Naive thymus-derived CD4-positive, alpha-beta T cell (primary cell): ENCODE results near the gene POMGNT1. TPM values are rescaled to one million over a fixed set of nuclear protein-coding genes. Genes with fewer than 3 reads are reported as not detected.
"Not testable (repeated sequence)": the region's sequence is repeated elsewhere in the genome, so short reads cannot be mapped to it uniquely, and the experiment has no call there.

Experiments used
- ATAC-seq: fragments of 150-1000 bp; cut with Tn5 transposase; 2 replicates; pipeline ENCODE4 v1.10.0; 2021; ENCODE audit warnings: mild to moderate bottlenecking, moderate library complexity
- CTCF ChIA-PET: fragments of 350-600 bp; sonication (Branson Sonifier 250); formaldehyde crosslinking; loops from one replicate; lab custom pipeline; 2021; ENCODE audit warnings: antibody characterized with exemption; lab: Charles Lee
- POLR2A ChIA-PET: fragments of 350-600 bp; sonication (Branson Sonifier 250); formaldehyde crosslinking; loops from one replicate; lab custom pipeline; 2021; ENCODE audit warnings: antibody characterized with exemption, inconsistent platforms; lab: Charles Lee
- DNase-seq, 9 donors: peaks; one replicate each; pipeline versions ENCODE4 v3.0.0 to v3.0.0-alpha.2; 2020 to 2022; ENCODE audit warnings: mixed read lengths in 1 of 9
- H3K27ac ChIP-seq: one replicate; pipeline ENCODE4 v1.7.0; 2013; ENCODE audit warnings: mild to moderate bottlenecking, low read depth, low read length, moderate library complexity
- H3K27me3 ChIP-seq, 2 donors: one replicate each; pipeline ENCODE4 v1.7.0; 2013; ENCODE audit warnings: low read length in 2 of 2, mild to moderate bottlenecking in 2 of 2, moderate library complexity in 2 of 2; ENCODE audit not compliant: control insufficient read depth in 2 of 2, insufficient read depth in 2 of 2
- H3K36me3 ChIP-seq, 3 experiments: 1 replicate in 2 of 3; 2 replicates in 1 of 3; pipeline ENCODE4 v1.7.0; 2013; ENCODE audit warnings: low read length in 3 of 3, mild to moderate bottlenecking in 3 of 3, moderate library complexity in 1 of 3; ENCODE audit not compliant: insufficient read depth in 3 of 3, control insufficient read depth in 2 of 3
- H3K4me1 ChIP-seq, 2 donors: one replicate each; pipeline ENCODE4 v1.7.0; 2013; ENCODE audit warnings: low read length in 2 of 2, mild to moderate bottlenecking in 2 of 2, moderate library complexity in 1 of 2; ENCODE audit not compliant: control insufficient read depth in 2 of 2, insufficient read depth in 2 of 2
- H3K4me3 ChIP-seq: 2 replicates; pipeline ENCODE4 v1.7.0; 2013; ENCODE audit warnings: mild to moderate bottlenecking, low read length
- H3K9me3 ChIP-seq, 3 experiments: 1 replicate in 2 of 3; 2 replicates in 1 of 3; pipeline ENCODE4 v1.7.0; 2013; ENCODE audit warnings: low read length in 3 of 3; ENCODE audit not compliant: control insufficient read depth in 2 of 3
- H3K27ac Mint-ChIP-seq, 9 donors: one replicate each; pipeline ENCODE4 v1.8.0; 2020 to 2022; ENCODE audit warnings: mixed read lengths in 9 of 9, mild to moderate bottlenecking in 8 of 9, moderate library complexity in 5 of 9, inconsistent platforms in 2 of 9
- H3K27me3 Mint-ChIP-seq, 5 donors: one replicate each; pipeline ENCODE4 v1.8.0; 2021 to 2022; ENCODE audit warnings: mixed read lengths in 5 of 5, mild to moderate bottlenecking in 1 of 5
- H3K36me3 Mint-ChIP-seq, 5 donors: one replicate each; pipeline ENCODE4 v1.8.0; 2020 to 2022; ENCODE audit warnings: mixed read lengths in 5 of 5, mild to moderate bottlenecking in 3 of 5, inconsistent platforms in 1 of 5
- H3K4me1 Mint-ChIP-seq, 7 donors: one replicate each; pipeline ENCODE4 v1.8.0; 2020 to 2022; ENCODE audit warnings: mixed read lengths in 7 of 7, mild to moderate bottlenecking in 3 of 7, inconsistent platforms in 1 of 7
- H3K4me3 Mint-ChIP-seq, 10 donors: one replicate each; pipeline ENCODE4 v1.8.0; 2020 to 2022; ENCODE audit warnings: mild to moderate bottlenecking in 10 of 10, mixed read lengths in 10 of 10, moderate library complexity in 6 of 10, inconsistent platforms in 2 of 10
- H3K9me3 Mint-ChIP-seq, 11 donors: one replicate each; pipeline ENCODE4 v1.8.0; 2020 to 2022; ENCODE audit warnings: mixed read lengths in 11 of 11, mild to moderate bottlenecking in 4 of 11, inconsistent platforms in 1 of 11, moderate library complexity in 1 of 11
- intact Hi-C, 2 donors: fragments of 100-400 bp; cut with micrococcal nuclease; formaldehyde crosslinking; loops; one replicate each; pipeline ENCODE4 v1.15.1; 2023
- polyA plus RNA-seq, 2 donors: library from polyadenylated mRNA; unstranded; fragments of 300-500 nt; fragmentation: Illumina TruSeq; gene quantifications; one replicate each; pipeline ENCODE4 v1.2.3, GENCODE V29; 2021
- total RNA-seq, 6 experiments: library from RNA in 5 of 6; stranded (reverse) in 5 of 6; gene quantifications; 1 replicate in 5 of 6; 2 replicates in 1 of 6; pipeline ENCODE4 v1.2.3 and lab custom pipeline; 2021 to 2026

POMGNT1 gene
- total and polyA plus RNA-seq, 7 experiments from 2014 or later: 34.6 to 58.6 (median 36.3) TPM

- H3K4me3 ChIP-seq: no peak overlapping the region
- H3K9me3 Mint-ChIP-seq: no peaks in the 10 kb centered on the region
- no peaks in the 10 kb centered on the region for H3K36me3 ChIP-seq
- H3K27me3 Mint-ChIP-seq: no peaks in the 10 kb centered on the region
- no peak overlapping the region for H3K27ac Mint-ChIP-seq
- DNase-seq (peak in 5 of 9 donors; percentile 22 to 52 (median 27)), ATAC-seq (no peak)
- no peak overlapping the region for H3K27ac ChIP-seq
- peaks cover 4 to 8% of the 10 kb centered on the region in 2 donors for H3K4me1 ChIP-seq
- no peak overlapping the region for H3K4me3 Mint-ChIP-seq
- intact Hi-C loops: loop anchor here (2.0 to 5.0 kb wide), 3 partner anchors 104 to 943 kb away; partner anchors contain the start of gene MKNK1 (in 1 of the 2)
- H3K36me3 Mint-ChIP-seq: peaks cover 0 to 3% (median 0%) of the 10 kb centered on the region in 5 donors
- CTCF ChIA-PET: interaction anchor here (0.6 to 1.3 kb wide), 8 partner anchors 26 to 213 kb away, joined by 3 to 10 read pairs (median 4); partner anchors contain the start of gene LRRC41
- H3K9me3 ChIP-seq: no peaks in the 10 kb centered on the region
- peaks cover 0 to 33% (median 17%) of the 10 kb centered on the region in 7 donors for H3K4me1 Mint-ChIP-seq
- POLR2A ChIA-PET: interaction anchor here (0.7 to 1.2 kb wide), 3 partner anchors 46 to 1572 kb away, joined by 5 to 7 read pairs (median 5); partner anchors contain the start of genes LRRC41, POMGNT1 and UQCRH
- H3K27me3 ChIP-seq: no peaks in the 10 kb centered on the region
Measured at GRCh38 chr1:46244656-46245371, 46.6 kb upstream of the POMGNT1 start.

DNA sequence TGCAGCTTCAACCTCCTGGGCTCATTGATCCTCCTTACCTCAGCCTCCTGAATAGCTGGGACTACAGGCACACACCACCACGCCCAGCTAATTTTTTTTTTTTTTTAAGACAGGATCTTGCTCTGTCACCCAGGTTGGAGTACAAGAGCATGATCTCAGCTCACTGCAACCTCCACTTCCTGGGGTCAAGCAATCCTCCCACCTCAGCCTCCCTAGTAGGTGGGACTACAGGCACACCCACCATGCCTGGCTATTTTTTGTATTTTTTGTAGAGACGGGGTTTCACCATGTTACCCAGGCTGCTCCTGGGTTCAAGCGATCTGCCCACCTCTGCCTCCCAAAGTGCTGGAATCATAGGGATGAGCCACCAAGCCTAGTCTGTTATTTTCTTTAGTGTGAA, 45.6 kb upstream of the POMGNT1 start:
- H3K27ac Mint-ChIP-seq, DNase-seq, H3K27me3 ChIP-seq, H3K9me3 Mint-ChIP-seq, ATAC-seq, H3K27me3 Mint-ChIP-seq, H3K4me3 Mint-ChIP-seq, H3K4me3 ChIP-seq, H3K27ac ChIP-seq, H3K9me3 ChIP-seq, H3K4me1 ChIP-seq, POLR2A ChIA-PET, H3K36me3 ChIP-seq, H3K36me3 Mint-ChIP-seq: not testable (repeated sequence)
- H3K4me1 Mint-ChIP-seq: peaks cover 0 to 23% (median 17%) of the 10 kb centered on the region in 7 donors
- CTCF ChIA-PET: interaction anchor here (0.6 to 0.9 kb wide), 2 partner anchors 106 to 107 kb away, joined by 5 read pairs; no protein-coding TSS in a partner anchor
- intact Hi-C loops: loop anchor here in 1 of 2 donors (2.0 kb wide), 1 partner anchor 105 kb away; no protein-coding TSS in a partner anchor

- Mint-ChIP-seq H3K27ac (peak overlapping the region in 1 of 9 donors; percentile 20), H3K9me3 (peaks cover 0 to 12% (median 0%) of the 10 kb centered on the region in 11 donors), H3K4me1 (peaks cover 0 to 18% (median 15%) of the 10 kb centered on the region in 7 donors), H3K4me3 (no peak overlapping the region), H3K36me3 (peaks cover 0 to 8% (median 2%) of the 10 kb centered on the region in 5 donors), H3K27me3 (no peaks in the 10 kb centered on the region)
- POLR2A ChIA-PET: no interaction called here
- H3K9me3 ChIP-seq: no peaks in the 10 kb centered on the region
- no peak for DNase-seq
- no peaks in the 10 kb centered on the region for H3K27me3 ChIP-seq
- intact Hi-C loops: no loop called here
- no peak for ATAC-seq
- CTCF ChIA-PET: no interaction called here
- no peak overlapping the region for H3K27ac ChIP-seq
- no peak overlapping the region for H3K4me3 ChIP-seq
- peaks cover under 1 to 8% of the 10 kb centered on the region in 2 donors for H3K4me1 ChIP-seq
- no peaks in the 10 kb centered on the region for H3K36me3 ChIP-seq
Measured at GRCh38 chr1:46242918-46243317, 44.7 kb upstream of the POMGNT1 start.

GRCh38 chr1:46241733-46242132, 43.5 kb upstream of the POMGNT1 start:
- H3K36me3 Mint-ChIP-seq, intact Hi-C loops: not testable (repeated sequence)

GRCh38 chr1:46238865-46239264, 40.6 kb upstream of the POMGNT1 start:
- H3K36me3 Mint-ChIP-seq, CTCF ChIA-PET, DNase-seq, H3K4me3 ChIP-seq, ATAC-seq, H3K4me1 ChIP-seq, H3K27me3 Mint-ChIP-seq, H3K27me3 ChIP-seq, H3K36me3 ChIP-seq, H3K4me1 Mint-ChIP-seq, H3K9me3 ChIP-seq, H3K27ac Mint-ChIP-seq, H3K4me3 Mint-ChIP-seq, POLR2A ChIA-PET, intact Hi-C loops, H3K27ac ChIP-seq: not testable (repeated sequence)
- H3K9me3 Mint-ChIP-seq: peaks cover 0 to 12% (median 2%) of the 10 kb centered on the region in 11 donors

More at GRCh38 chr1:46241733-46242132, 43.5 kb upstream of the POMGNT1 start:
- H3K27me3 Mint-ChIP-seq, H3K27ac ChIP-seq, DNase-seq, H3K4me1 Mint-ChIP-seq, H3K4me3 ChIP-seq, H3K27me3 ChIP-seq, H3K4me1 ChIP-seq, H3K36me3 ChIP-seq, POLR2A ChIA-PET, CTCF ChIA-PET, H3K27ac Mint-ChIP-seq, H3K9me3 ChIP-seq, H3K4me3 Mint-ChIP-seq, ATAC-seq: not testable (repeated sequence)
- peaks cover 0 to 12% (median 2%) of the 10 kb centered on the region in 11 donors for H3K9me3 Mint-ChIP-seq

GRCh38 chr1:46236882-46237281, 38.6 kb upstream of the POMGNT1 start:
- Mint-ChIP-seq H3K4me3 (no peak overlapping the region), H3K9me3 (peaks cover 0 to 12% (median 2%) of the 10 kb centered on the region in 11 donors), H3K27me3 (no peaks in the 10 kb centered on the region)

More at GRCh38 chr1:46236882-46237281, 38.6 kb upstream of the POMGNT1 start:
- no peaks in the 10 kb centered on the region for H3K27me3 ChIP-seq
- no peaks in the 10 kb centered on the region for H3K36me3 ChIP-seq
- intact Hi-C loops: no loop called here
- Mint-ChIP-seq H3K4me1 (peaks cover 0 to 4% (median 0%) of the 10 kb centered on the region in 7 donors), H3K36me3 (peaks cover 0 to 8% (median 2%) of the 10 kb centered on the region in 5 donors), H3K27ac (no peak overlapping the region)
- H3K4me3 ChIP-seq: no peak overlapping the region
- ChIA-PET POLR2A (no interaction called here), CTCF (interaction anchor here (0.6 kb wide), 1 partner anchor 1240 kb away, joined by 3 read pairs; no protein-coding TSS in a partner anchor)
- ATAC-seq (no peak), DNase-seq (no peak)
- no peaks in the 10 kb centered on the region for H3K4me1 ChIP-seq
- H3K27ac ChIP-seq: no peak overlapping the region
- peaks cover 0 to 6% (median 0%) of the 10 kb centered on the region in 3 experiments for H3K9me3 ChIP-seq
